ELF-1 (cell line): ENCODE measurements around the gene GMEB2.

Experiments
- DNase-seq: peaks from one replicate; pipeline ENCODE4 v3.0.0-alpha.2; 2016; ENCODE audit warnings: low read depth, low spot score

GMEB2 gene

DNA sequence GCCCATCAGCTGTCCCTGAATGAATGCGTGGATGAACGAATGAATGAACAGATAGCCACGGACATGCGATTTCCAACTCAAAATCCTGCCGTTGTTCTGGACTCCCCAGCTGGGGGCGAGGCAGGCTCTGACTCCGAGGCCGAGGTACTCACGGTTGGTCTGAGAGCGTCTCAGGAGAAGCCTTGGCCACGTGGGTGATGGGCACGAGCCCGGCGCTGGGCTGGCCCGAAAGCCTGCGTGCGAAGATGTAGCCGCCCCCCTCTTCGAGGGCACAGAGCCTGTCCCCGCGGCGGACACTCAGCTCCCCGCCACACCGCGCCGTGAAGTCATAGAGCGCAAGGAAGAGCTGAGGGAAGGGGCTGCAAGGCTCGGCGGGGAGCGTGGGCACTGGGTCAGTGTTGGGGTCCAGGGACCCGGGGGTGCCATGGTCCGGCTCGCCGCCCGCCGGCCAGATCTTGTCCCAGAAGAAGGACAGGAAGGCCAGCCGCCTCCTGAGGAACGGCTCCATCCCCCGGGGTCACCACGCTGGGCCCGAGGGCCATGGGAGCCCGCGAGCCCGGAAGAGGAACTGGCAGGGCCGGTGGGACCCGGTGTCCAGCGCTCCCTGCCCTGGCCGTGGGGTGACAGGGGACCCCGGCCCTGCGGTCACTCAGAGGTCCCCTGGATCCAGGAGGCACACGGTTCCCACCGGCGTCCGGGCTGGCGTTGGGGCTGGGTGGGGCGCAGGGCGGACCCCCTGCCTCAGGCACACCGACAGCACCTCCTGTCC is 79.8 kb downstream of the GMEB2 start:
- no peak for DNase-seq

- no peak for DNase-seq
These were observed 80.5 kb downstream of the GMEB2 start for GRCh38 chr20:63546256-63546955.

GRCh38 chr20:63545814-63546213 is 81.1 kb downstream of the GMEB2 start:
- DNase-seq: no peak

GRCh38 chr20:63544958-63545516 is 81.9 kb downstream of the GMEB2 start:
- DNase-seq: no peak

DNA sequence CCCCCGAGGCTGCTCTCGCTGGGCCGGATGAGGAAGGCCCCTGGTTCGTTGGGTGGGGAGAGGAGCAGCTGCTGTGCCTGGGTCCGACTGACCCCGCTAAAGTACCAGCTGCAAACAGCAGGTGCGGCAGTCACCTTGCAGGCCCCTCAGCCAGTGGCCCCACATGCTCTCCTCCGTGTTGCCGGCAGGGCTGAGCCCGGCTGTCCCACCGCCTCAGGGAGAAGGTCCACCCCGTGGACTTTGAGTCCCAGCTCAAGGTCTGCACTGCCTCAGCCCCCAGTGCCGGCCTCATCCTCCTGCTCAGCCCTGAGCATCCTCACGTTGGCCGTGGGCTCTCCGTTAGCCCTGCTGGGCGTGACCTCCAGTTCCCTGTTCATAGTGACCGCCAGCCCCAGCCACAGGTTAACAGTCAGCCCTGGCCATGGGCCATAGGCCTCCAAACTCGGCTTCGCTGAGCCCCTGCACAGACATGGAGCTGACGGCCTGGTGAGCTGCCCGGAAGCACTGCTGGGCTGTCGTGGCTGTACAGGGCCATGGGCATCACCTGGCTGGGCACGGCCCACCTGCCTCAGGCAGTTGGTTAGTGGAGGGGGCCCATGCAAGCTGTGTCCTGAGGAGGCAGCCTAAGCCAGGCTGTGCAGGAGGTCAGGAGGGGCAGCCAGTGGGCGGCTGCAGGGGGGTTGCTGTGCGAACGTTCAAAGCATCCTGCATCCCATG is 82.5 kb downstream of the GMEB2 start:
- DNase-seq: no peak

GRCh38 chr20:63543733-63544132 is 83.2 kb downstream of the GMEB2 start:
- no peak for DNase-seq

- no peak for DNase-seq
These were observed 83.8 kb downstream of the GMEB2 start for GRCh38 chr20:63543131-63543530.

- DNase-seq: no peak
These were observed 84.2 kb downstream of the GMEB2 start for GRCh38 chr20:63542696-63543095.

DNA sequence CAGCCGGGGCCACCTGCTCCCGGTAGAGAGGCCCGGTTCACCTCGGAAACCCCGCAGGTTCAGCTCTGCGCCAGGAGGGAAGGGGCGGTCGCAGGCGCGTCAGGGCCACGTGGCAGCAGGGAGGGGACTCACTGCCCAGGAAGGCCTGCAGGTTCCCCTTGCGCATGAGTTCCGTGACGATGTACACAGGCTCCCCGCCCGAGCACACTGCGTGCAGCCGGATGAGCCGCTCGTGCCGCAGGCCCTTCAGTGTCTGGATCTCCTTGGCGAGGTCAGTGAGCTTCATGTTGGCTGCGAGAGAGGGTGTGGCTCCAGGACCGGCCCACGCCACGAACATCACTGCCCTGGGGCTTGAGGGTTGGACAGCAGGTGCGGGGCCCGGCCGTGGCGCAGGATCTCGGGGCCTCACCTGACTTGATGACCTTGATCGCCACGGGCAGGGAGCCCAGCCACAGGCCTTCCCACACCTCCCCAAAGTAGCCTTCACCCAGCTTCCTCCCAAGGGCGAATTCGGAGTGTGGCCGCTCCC is 84.8 kb downstream of the GMEB2 start:
- DNase-seq: no peak

GRCh38 chr20:63541371-63541770 is 85.5 kb downstream of the GMEB2 start:
- no peak for DNase-seq

DNA sequence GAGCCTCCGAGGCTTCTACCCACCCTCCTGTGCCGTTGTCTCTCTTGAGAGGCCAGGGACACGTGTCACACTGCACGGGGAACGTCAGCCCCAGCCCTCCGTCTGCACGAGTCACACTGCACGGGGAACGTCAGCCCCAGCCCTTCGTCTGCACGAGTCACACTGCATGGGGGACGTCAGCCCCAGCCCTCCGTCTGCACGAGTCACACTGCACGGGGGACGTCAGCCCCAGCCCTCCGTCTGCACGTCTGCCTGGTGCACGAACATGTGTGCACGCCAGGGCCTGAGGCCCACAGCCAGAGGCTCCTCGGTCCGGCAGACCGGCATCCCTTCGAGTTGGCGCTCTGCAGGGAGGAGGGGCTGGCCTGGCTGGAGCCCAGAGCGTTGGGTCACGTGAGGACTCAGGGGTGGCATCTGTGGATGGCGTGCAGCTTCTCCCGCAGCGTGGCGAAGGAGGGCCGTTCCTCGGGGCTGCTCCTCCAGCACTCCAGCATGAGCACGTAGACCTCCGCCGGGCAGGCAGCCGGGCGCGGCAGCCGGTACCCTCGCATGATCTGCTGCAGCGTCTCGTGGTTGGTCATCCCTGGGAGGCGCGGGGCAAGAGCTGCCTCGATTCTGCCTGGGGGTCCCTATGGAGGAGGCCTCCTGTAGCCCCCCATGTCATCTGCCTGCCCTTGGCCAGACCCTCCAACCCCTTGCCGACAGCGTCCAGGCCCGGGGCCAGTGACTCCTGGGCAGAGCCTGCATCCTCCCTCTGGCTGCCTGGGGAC is 86.3 kb downstream of the GMEB2 start:
- no peak for DNase-seq

DNA sequence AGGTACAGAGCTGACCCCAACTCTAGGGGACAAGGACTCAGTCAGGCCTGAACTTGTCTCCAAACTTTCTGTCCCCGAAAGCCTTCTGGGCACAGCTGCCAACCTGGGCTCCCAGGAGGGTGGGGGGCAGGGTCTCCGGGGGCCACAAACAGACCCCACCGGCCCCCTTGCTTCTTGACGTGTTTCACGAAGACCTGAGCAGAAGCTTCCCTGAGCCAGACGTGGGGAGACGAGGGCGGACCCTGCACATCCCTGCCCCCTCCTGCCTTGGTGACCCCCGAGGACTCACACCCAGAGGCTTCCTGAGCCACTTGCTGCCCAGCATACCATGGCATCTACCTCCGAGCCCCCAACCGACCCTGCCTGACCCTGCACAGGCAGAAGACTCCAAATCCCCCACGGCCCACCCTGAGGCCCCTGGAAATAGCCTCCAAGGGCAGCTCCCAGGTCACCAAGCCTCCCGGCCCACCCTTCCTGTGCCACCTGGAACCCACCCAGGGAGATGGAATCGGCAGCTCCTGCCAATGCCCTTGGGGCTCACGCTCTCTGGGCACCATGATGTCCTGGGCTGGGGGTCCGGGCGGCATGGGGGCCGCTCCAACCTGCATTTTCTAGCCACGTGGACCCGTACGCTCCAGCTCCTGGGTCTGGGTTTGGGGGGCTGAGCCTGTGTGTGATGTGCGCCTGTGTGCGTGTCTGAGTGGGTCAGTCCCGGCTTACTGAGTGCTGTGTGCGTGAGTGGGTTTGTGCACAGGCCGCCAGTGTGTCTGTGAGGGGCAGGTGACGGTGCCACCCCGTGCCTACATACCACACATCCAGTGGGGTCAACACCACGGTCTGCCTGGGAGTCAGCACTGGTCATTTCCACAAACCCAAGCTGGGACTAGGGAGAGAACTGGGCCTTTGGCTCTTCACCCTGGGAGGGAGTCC is 87.2 kb downstream of the GMEB2 start:
- DNase-seq: no peak

- no peak for DNase-seq
These were observed 87.8 kb downstream of the GMEB2 start for GRCh38 chr20:63539092-63539430.

- DNase-seq: no peak
These were observed 88.5 kb downstream of the GMEB2 start for GRCh38 chr20:63538204-63539091.
